Measurements from ENCODE around the gene NUP50. TPM values are rescaled to one million over a fixed set of nuclear protein-coding genes. Genes with fewer than 3 reads are reported as not detected.

Gene NUP50
- total and polyA plus RNA-seq, 2 donors (not counting 1 experiment from before 2014, with no cell fraction given), result 9.1 to 105 TPM

DNA sequence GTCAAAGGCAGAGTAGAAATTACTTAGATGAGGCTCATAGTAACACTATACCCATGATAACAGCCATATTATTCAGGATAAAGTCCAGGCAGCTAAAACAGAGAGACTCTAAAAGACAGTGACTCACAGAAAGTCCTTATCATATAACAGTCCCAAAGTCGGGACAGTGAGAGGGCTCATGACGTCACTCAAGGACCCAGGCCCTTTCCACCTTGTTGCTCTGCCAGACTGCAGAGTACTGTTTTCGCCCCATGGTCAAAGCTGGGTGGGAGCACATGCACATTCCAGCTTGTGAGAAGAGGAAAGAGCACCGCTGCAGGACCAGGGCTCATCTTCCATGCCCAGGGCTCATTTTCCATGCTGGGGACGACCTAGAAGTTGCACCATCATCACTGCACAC, 29.4 kb upstream of the NUP50 start:
- no peaks in the 10 kb centered on the region for H4K20me1 ChIP-seq (ENCODE audit: control insufficient read depth, insufficient read depth, low read length, poor library complexity, severe bottlenecking)
- no peak overlapping the region for H3K4me3 ChIP-seq (ENCODE audit: control extremely low read depth in 1 of 5, extremely low read depth in 1 of 5, insufficient read depth in 1 of 5, low read depth in 2 of 5, low read length in 4 of 5)
- H3K27me3 ChIP-seq (replicated peaks in 1 of 4; ENCODE audit: control extremely low read depth in 1 of 4, control insufficient read depth in 3 of 4, insufficient read depth in 4 of 4, low read length in 3 of 4), result no peaks in the 10 kb centered on the region
- H3K4me1 ChIP-seq (ENCODE audit: control insufficient read depth in 2 of 2, insufficient read depth in 2 of 2, low read length in 2 of 2), result peaks cover 6 to 25% of the 10 kb centered on the region in 2 donors
- H3K4me2 ChIP-seq (replicated peaks; ENCODE audit: low read depth, low read length, poor library complexity, severe bottlenecking), result no peak overlapping the region
- DNase-seq (no peak), ATAC-seq (ENCODE audit: low read depth) (no peak)
- TF ChIP-seq EZH2 (IDR thresholded peaks at IDR 0.05; ENCODE audit: borderline replicate concordance, insufficient read depth, low read depth, low read length, poor library complexity, severe bottlenecking) (no peak), CTCF (IDR thresholded peaks at IDR 0.05) (no peak)
- POLR2A ChIA-PET, result no interaction called here
- H3K27ac ChIP-seq (ENCODE audit: low read length in 2 of 2), result no peak overlapping the region
- no peaks in the 10 kb centered on the region for H3K9me3 Mint-ChIP-seq (ENCODE audit: insufficient read depth)
- WGBS (ENCODE audit: insufficient coverage), result 97% methylated on average over 5 of the region's 5 CpGs
- H3K27me3 Mint-ChIP-seq, result no peaks in the 10 kb centered on the region
- peaks cover 7 to 17% of the 10 kb centered on the region in 2 experiments for H3K36me3 ChIP-seq (replicated peaks in 1 of 2; ENCODE audit: control extremely low read depth in 1 of 2, control insufficient read depth in 1 of 2, extremely low read depth in 1 of 2, insufficient read depth in 2 of 2, low read length in 1 of 2)
- H3K4me1 Mint-ChIP-seq, result peaks cover 25% of the 10 kb centered on the region
- H3K9me3 ChIP-seq (ENCODE audit: control extremely low read depth in 1 of 3, control insufficient read depth in 2 of 3, insufficient read depth in 1 of 3, low read length in 2 of 3), result peaks cover 2 to 13% (median 7%) of the 10 kb centered on the region in 3 donors
- CTCF ChIA-PET, result interaction anchor here (1.2 kb wide), 1 partner anchor 29 kb away, joined by 3 read pairs; the partner anchor contains the start of gene NUP50
- intact Hi-C loops (cut with micrococcal nuclease), result no loop called here
- H3K27ac Mint-ChIP-seq, result no peak overlapping the region
- no peak overlapping the region for H2AFZ ChIP-seq (ENCODE audit: insufficient read depth, low read depth, low read length, poor library complexity, severe bottlenecking)
- no peak overlapping the region for H3K4me3 Mint-ChIP-seq
- no peak overlapping the region for H3K9ac ChIP-seq (ENCODE audit: low read length)
- no peaks in the 10 kb centered on the region for H3K79me2 ChIP-seq (ENCODE audit: control insufficient read depth, insufficient read depth, low read length)

- no peak overlapping the region for H3K4me3 Mint-ChIP-seq
- ChIA-PET CTCF (no interaction called here), POLR2A (no interaction called here)
- no peak overlapping the region for H3K4me2 ChIP-seq (replicated peaks; ENCODE audit: low read depth, low read length, poor library complexity, severe bottlenecking)
- DNase-seq (no peak), ATAC-seq (ENCODE audit: low read depth) (no peak)
- H3K27me3 ChIP-seq (replicated peaks in 1 of 4; ENCODE audit: control extremely low read depth in 1 of 4, control insufficient read depth in 3 of 4, insufficient read depth in 4 of 4, low read length in 3 of 4), result no peaks in the 10 kb centered on the region
- WGBS (ENCODE audit: insufficient coverage), result no CpG with 5 or more reads among the region's 2 CpGs
- intact Hi-C loops (cut with micrococcal nuclease), result no loop called here
- H4K20me1 ChIP-seq (ENCODE audit: control insufficient read depth, insufficient read depth, low read length, poor library complexity, severe bottlenecking), result no peaks in the 10 kb centered on the region
- peaks cover 2 to 13% (median 7%) of the 10 kb centered on the region in 3 donors for H3K9me3 ChIP-seq (ENCODE audit: control extremely low read depth in 1 of 3, control insufficient read depth in 2 of 3, insufficient read depth in 1 of 3, low read length in 2 of 3)
- peaks cover 11% of the 10 kb centered on the region for H3K4me1 Mint-ChIP-seq
- no peak for TF ChIP-seq CTCF (IDR thresholded peaks at IDR 0.05)
- no peak for TF ChIP-seq EZH2 (IDR thresholded peaks at IDR 0.05; ENCODE audit: borderline replicate concordance, insufficient read depth, low read depth, low read length, poor library complexity, severe bottlenecking)
- no peak overlapping the region for H3K27ac Mint-ChIP-seq
- no peak overlapping the region for H3K4me3 ChIP-seq (ENCODE audit: control extremely low read depth in 1 of 5, extremely low read depth in 1 of 5, insufficient read depth in 1 of 5, low read depth in 2 of 5, low read length in 4 of 5)
- no peaks in the 10 kb centered on the region for H3K9me3 Mint-ChIP-seq (ENCODE audit: insufficient read depth)
- H3K9ac ChIP-seq (ENCODE audit: low read length), result no peak overlapping the region
- no peaks in the 10 kb centered on the region for H3K79me2 ChIP-seq (ENCODE audit: control insufficient read depth, insufficient read depth, low read length)
- no peak overlapping the region for H3K27ac ChIP-seq (ENCODE audit: low read length in 2 of 2)
- peaks cover 7 to 17% of the 10 kb centered on the region in 2 experiments for H3K36me3 ChIP-seq (replicated peaks in 1 of 2; ENCODE audit: control extremely low read depth in 1 of 2, control insufficient read depth in 1 of 2, extremely low read depth in 1 of 2, insufficient read depth in 2 of 2, low read length in 1 of 2)
- peaks cover 5 to 9% of the 10 kb centered on the region in 2 donors for H3K4me1 ChIP-seq (ENCODE audit: control insufficient read depth in 2 of 2, insufficient read depth in 2 of 2, low read length in 2 of 2)
- no peaks in the 10 kb centered on the region for H3K27me3 Mint-ChIP-seq
- no peak overlapping the region for H2AFZ ChIP-seq (ENCODE audit: insufficient read depth, low read depth, low read length, poor library complexity, severe bottlenecking)
These were observed 27.1 kb upstream of the NUP50 start for GRCh38 chr22:45136594-45136993.
